ELF-1 (cell line): ENCODE data around the gene ARL6IP6.

Experiments used
- DNase-seq: peaks from one replicate; pipeline ENCODE4 v3.0.0-alpha.2; 2016; ENCODE audit warnings: low read depth, low spot score

Gene ARL6IP6

GRCh38 chr2:152804687-152805408 lies 86.4 kb downstream of the ARL6IP6 start:
- DNase-seq, result no peak

GRCh38 chr2:152811916-152812315 lies 93.5 kb downstream of the ARL6IP6 start:
- no peak for DNase-seq
